OCI-LY1 (cell line): Measurements from ENCODE around the gene SLC9A1.

Source experiments
- H2AFZ ChIP-seq: fragments of 200-600 bp; sonication (generic), shearing (Covaris generic); 2 replicates; pipeline ENCODE4 v1.6.0; 2014; ENCODE audit warnings: antibody characterized with exemption, mild to moderate bottlenecking, low read length
- H3F3A ChIP-seq: fragments of 200-600 bp; sonication (generic), shearing (Covaris generic); 2 replicates; pipeline ENCODE4 v1.6.0; 2014; ENCODE audit warnings: mild to moderate bottlenecking, antibody characterized with exemption, low read length, moderate library complexity; ENCODE audit not compliant: insufficient read depth
- H3K27ac ChIP-seq: fragments of 200-600 bp; sonication (generic); 2 replicates; pipeline ENCODE4 v1.5.1; 2014; ENCODE audit warnings: low read length, mixed run types, mild to moderate bottlenecking, low read depth; ENCODE audit not compliant: poor library complexity, severe bottlenecking
- H3K27me3 ChIP-seq: fragments of 200-600 bp; sonication (generic); 2 replicates; pipeline ENCODE4 v1.6.0; 2014; ENCODE audit warnings: antibody characterized with exemption, mild to moderate bottlenecking, low read length, moderate library complexity; ENCODE audit not compliant: insufficient read depth
- H3K36me3 ChIP-seq: fragments of 200-600 bp; sonication (generic); 2 replicates; pipeline ENCODE4 v1.6.1; 2014; ENCODE audit warnings: mild to moderate bottlenecking, antibody characterized with exemption, low read length, moderate library complexity, mixed read lengths; ENCODE audit not compliant: insufficient read depth
- H3K4me1 ChIP-seq: fragments of 200-600 bp; sonication (generic); 2 replicates; pipeline ENCODE4 v1.5.1; 2014; ENCODE audit warnings: mild to moderate bottlenecking, low read length, moderate library complexity; ENCODE audit not compliant: insufficient read depth, severe bottlenecking
- H3K4me2 ChIP-seq: fragments of 200-600 bp; sonication (generic), shearing (Covaris generic); 2 replicates; pipeline ENCODE4 v1.6.1; 2014; ENCODE audit warnings: low read length
- H3K4me3 ChIP-seq: fragments of 200-600 bp; sonication (generic); 2 replicates; pipeline ENCODE4 v1.5.1; 2014; ENCODE audit warnings: low read length, low read depth, mild to moderate bottlenecking, mixed read lengths; ENCODE audit not compliant: poor library complexity, severe bottlenecking
- H3K79me2 ChIP-seq: fragments of 200-600 bp; shearing (Covaris generic); 2 replicates; pipeline ENCODE4 v1.6.1; 2016; ENCODE audit warnings: mixed run types, low read length, mixed read lengths; ENCODE audit not compliant: insufficient read depth
- H3K9ac ChIP-seq: fragments of 200-600 bp; sonication (generic), shearing (Covaris generic); 2 replicates; pipeline ENCODE4 v1.6.1; 2014; ENCODE audit warnings: mild to moderate bottlenecking, low read length, mixed read lengths
- H3K9me2 ChIP-seq: fragments of 200-600 bp; sonication (generic), shearing (Covaris generic); 2 replicates; pipeline ENCODE4 v1.6.1; 2014; ENCODE audit warnings: low read depth, mild to moderate bottlenecking, low read length, mixed read lengths
- H3K9me3 ChIP-seq: fragments of 200-600 bp; shearing (Covaris generic); 2 replicates; pipeline ENCODE4 v1.6.1; 2014; ENCODE audit warnings: low read length, mixed read lengths
- H4K20me1 ChIP-seq: fragments of 200-600 bp; sonication (generic), shearing (Covaris generic); 2 replicates; pipeline ENCODE4 v1.6.0; 2016; ENCODE audit warnings: mild to moderate bottlenecking, low read length; ENCODE audit not compliant: insufficient read depth
- EZH2 ChIP-seq: fragments of 200-600 bp; sonication (generic), shearing (Covaris generic); IDR thresholded peaks from 2 replicates; pipeline ENCODE4 v1.8.0; 2017; ENCODE audit warnings: borderline replicate concordance, mixed run types, mild to moderate bottlenecking, antibody characterized with exemption, low read length, moderate library complexity, mixed read lengths
- TF ChIP-seq, protein P1 (sequence below): fragments of 200-600 bp; sonication (generic), shearing (Covaris generic); IDR thresholded peaks from 2 replicates; pipeline ENCODE4 v1.5.1; 2017; ENCODE audit warnings: mild to moderate bottlenecking, antibody characterized with exemption, low read length, moderate library complexity, mixed read lengths

SLC9A1 gene

DNA sequence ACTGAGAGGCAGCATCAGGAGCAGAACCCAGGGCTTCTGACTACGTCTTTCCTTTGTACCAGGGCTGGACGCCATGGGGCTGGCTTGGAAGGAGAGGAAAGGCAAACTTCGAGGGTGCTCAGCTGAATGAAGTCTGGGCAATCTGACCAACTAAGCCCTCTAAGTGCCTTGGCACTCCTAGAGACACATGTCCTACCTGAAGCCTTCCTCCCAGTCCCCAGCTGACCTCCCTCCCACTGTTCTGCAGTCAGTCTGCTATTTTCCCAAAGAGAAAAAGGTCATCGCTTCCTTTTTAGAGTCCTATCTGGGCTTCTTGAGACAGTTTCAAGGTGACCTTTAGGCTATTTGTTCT, 5.2 kb downstream of the SLC9A1 start:
- no peaks in the 10 kb centered on the region for H3K27me3 ChIP-seq
- peak overlapping the region; percentile 29 for H3K4me3 ChIP-seq
- peaks cover 33% of the 10 kb centered on the region for H3K79me2 ChIP-seq
- peak overlapping the region; percentile 38; the same call in 1 of the 2 replicates for H3K9ac ChIP-seq
- no peaks in the 10 kb centered on the region for H3F3A ChIP-seq
- H3K4me1 ChIP-seq: peaks cover 82% of the 10 kb centered on the region
- no peaks in the 10 kb centered on the region; the same call in 1 of the 2 replicates for H3K36me3 ChIP-seq
- H3K9me3 ChIP-seq: no peaks in the 10 kb centered on the region
- peak overlapping the region; percentile 61 for H3K4me2 ChIP-seq
- H3K9me2 ChIP-seq: no peaks in the 10 kb centered on the region
- TF ChIP-seq, protein P1, sequence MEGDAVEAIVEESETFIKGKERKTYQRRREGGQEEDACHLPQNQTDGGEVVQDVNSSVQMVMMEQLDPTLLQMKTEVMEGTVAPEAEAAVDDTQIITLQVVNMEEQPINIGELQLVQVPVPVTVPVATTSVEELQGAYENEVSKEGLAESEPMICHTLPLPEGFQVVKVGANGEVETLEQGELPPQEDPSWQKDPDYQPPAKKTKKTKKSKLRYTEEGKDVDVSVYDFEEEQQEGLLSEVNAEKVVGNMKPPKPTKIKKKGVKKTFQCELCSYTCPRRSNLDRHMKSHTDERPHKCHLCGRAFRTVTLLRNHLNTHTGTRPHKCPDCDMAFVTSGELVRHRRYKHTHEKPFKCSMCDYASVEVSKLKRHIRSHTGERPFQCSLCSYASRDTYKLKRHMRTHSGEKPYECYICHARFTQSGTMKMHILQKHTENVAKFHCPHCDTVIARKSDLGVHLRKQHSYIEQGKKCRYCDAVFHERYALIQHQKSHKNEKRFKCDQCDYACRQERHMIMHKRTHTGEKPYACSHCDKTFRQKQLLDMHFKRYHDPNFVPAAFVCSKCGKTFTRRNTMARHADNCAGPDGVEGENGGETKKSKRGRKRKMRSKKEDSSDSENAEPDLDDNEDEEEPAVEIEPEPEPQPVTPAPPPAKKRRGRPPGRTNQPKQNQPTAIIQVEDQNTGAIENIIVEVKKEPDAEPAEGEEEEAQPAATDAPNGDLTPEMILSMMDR: no peak
- no peak for TF ChIP-seq EZH2
- no peaks in the 10 kb centered on the region for H4K20me1 ChIP-seq
- no peak overlapping the region for H2AFZ ChIP-seq
- H3K27ac ChIP-seq: peak overlapping the region; percentile 96

DNA sequence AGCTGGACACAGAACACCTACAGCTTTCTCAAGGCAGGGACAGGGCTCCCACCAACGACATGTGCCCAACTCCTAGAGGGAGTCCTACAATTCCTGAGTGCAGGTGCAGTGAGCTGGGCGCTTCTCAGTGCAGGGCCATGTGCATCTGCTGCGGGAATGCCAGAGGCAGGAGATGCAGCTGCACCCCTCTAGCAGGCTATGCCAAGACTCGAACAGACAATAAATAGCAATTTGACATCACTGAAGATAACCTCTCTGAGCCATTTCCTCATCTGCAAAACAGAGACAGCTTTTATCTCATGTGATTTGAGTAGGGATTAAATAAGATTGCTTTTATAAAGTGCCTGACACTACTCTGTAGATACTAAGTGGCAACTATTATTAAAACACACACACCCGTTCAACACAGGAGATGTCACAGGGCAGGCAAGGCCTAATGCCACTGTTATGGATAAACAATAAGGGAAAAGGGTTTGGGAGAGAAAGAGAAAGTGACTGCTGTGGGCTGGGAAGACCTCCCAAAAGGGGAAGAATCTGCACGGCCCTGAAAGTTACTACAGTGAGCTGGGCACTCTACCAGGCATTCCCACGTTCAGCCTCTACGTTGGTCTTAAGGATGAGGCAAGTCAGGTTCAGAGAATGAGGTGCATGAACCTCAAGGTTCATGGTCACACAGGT, 5.7 kb downstream of the SLC9A1 start:
- Histone ChIP-seq H3K9me2 (no peaks in the 10 kb centered on the region), H3K4me1 (peaks cover 80% of the 10 kb centered on the region), H3K9me3 (no peaks in the 10 kb centered on the region), H3K4me2 (peak overlapping the region; percentile 61), H3K27me3 (no peaks in the 10 kb centered on the region), H4K20me1 (no peaks in the 10 kb centered on the region), H3K4me3 (peak overlapping the region; percentile 29), H3F3A (no peaks in the 10 kb centered on the region), H3K79me2 (peaks cover 28% of the 10 kb centered on the region), H3K36me3 (no peaks in the 10 kb centered on the region; the same call in 1 of the 2 replicates), H2AFZ (no peak overlapping the region), H3K9ac (peak overlapping the region; percentile 38; the same call in 1 of the 2 replicates), H3K27ac (peak overlapping the region; percentile 96)
- TF ChIP-seq, protein P1: no peak
- TF ChIP-seq EZH2: no peak

DNA sequence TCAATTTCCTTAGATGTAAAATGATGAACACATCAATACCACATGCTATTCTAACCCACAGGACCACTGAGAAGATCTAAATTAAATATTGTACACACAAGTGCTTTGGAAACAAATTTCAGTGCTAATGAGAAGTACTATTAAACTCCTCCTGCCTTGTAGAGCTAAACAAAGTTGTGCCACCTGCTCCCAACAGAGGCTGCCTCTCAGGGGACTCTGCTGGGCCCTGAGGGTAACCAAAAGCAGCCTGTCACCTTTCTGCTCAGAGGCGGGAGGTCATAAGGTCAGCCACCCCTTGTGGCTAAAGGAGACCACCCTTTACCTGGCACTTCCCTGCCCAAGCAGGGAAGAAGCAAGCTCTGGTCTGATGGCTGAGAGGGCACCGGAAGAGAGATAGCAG, 6.3 kb downstream of the SLC9A1 start:
- Histone ChIP-seq H3K27ac (peak overlapping the region; percentile 96), H3K4me3 (peak overlapping the region; percentile 29), H3K36me3 (no peaks in the 10 kb centered on the region; the same call in 1 of the 2 replicates), H3K79me2 (peaks cover 24% of the 10 kb centered on the region; the same call in 1 of the 2 replicates), H2AFZ (no peak overlapping the region), H3K4me2 (peak overlapping the region; percentile 61), H3F3A (no peaks in the 10 kb centered on the region), H3K4me1 (peaks cover 80% of the 10 kb centered on the region), H3K9me3 (no peaks in the 10 kb centered on the region), H4K20me1 (no peaks in the 10 kb centered on the region), H3K9me2 (no peaks in the 10 kb centered on the region), H3K9ac (peak overlapping the region; percentile 38; the same call in 1 of the 2 replicates), H3K27me3 (no peaks in the 10 kb centered on the region)
- TF ChIP-seq EZH2: no peak
- TF ChIP-seq, protein P1: no peak
